Uterus (tissue), 4 donors: Measurements from ENCODE around the gene DHFR. TPM values are rescaled to one million over a fixed set of nuclear protein-coding genes. Genes with fewer than 3 reads are reported as not detected.
"Not testable (repeated sequence)": the region's sequence is repeated elsewhere in the genome, so short reads cannot be mapped to it uniquely, and the experiment has no call there.

Source experiments
- DNase-seq, 2 donors: peaks; one replicate each; pipeline ENCODE4 v3.0.0-alpha.2; 2019 to 2020
- H3K27ac ChIP-seq, 2 donors: fragments of 200-600 bp; sonication (generic); 1 replicate in 1 of 2; 2 replicates in 1 of 2; pipeline ENCODE4 v1.5.1; 2016 to 2018
- H3K27me3 ChIP-seq, 2 donors: fragments of 200-600 bp; sonication (generic); one replicate each; pipeline ENCODE4 v1.5.1; 2018 to 2019; ENCODE audit warnings: control low read depth in 1 of 2
- H3K36me3 ChIP-seq, 2 donors: fragments of 200-600 bp; sonication (generic); one replicate each; pipeline ENCODE4 v1.5.1; 2019; ENCODE audit warnings: control low read depth in 1 of 2
- H3K4me1 ChIP-seq, 2 donors: fragments of 200-600 bp; sonication (generic); one replicate each; pipeline ENCODE4 v1.5.1; 2018 to 2019; ENCODE audit warnings: control low read depth in 1 of 2
- H3K4me3 ChIP-seq, 2 donors: fragments of 200-600 bp; sonication (generic); 1 replicate in 1 of 2; 2 replicates in 1 of 2; pipeline ENCODE4 v1.5.1; 2018 to 2019; ENCODE audit warnings: mild to moderate bottlenecking in 1 of 2
- H3K9me3 ChIP-seq, 2 donors: fragments of 200-600 bp; sonication (generic); one replicate each; pipeline ENCODE4 v1.5.1; 2019; ENCODE audit warnings: control low read depth in 1 of 2
- CTCF ChIP-seq, 4 experiments: fragments of 200-600 bp in 2 of 4; fragments of 450-650 bp in 2 of 4; sonication (generic) in 2 of 4; IDR thresholded peaks; one replicate each; pipeline ENCODE4 v1.5.1; 2016 to 2019; ENCODE audit warnings: antibody characterized with exemption in 4 of 4, mild to moderate bottlenecking in 2 of 4, moderate library complexity in 1 of 4
- POLR2A ChIP-seq, 2 donors: fragments of 450-650 bp; IDR thresholded peaks; one replicate each; pipeline ENCODE4 v1.6.1; 2016; ENCODE audit warnings: antibody characterized with exemption in 2 of 2, mild to moderate bottlenecking in 1 of 2, moderate library complexity in 1 of 2
- intact Hi-C: fragments of 100-400 bp; cut with DNase I; formaldehyde crosslinking; loops from one replicate; pipeline ENCODE4 v1.15.1; 2023; ENCODE audit warnings: low total_unique reads
- total RNA-seq, 4 donors: library from RNA; depleted of rRNA in 3 of 4; stranded (reverse); fragments of >200 nt in 3 of 4; gene quantifications; one replicate each; pipeline versions ENCODE4 v1.1.0 to v1.2.4, GENCODE V29; 2014 to 2023
- donor health status: DM: yes; HTN: yes; CAD: no.

The DHFR gene
- total RNA-seq, 4 donors from 2014 or later: 1.8 to 39.6 (median 4.7) TPM

GRCh38 chr5:80588858-80589540 is 65.8 kb downstream of the DHFR start:
- no peak for DNase-seq
- TF ChIP-seq POLR2A (IDR thresholded peaks at IDR 0.05): no peak
- no peak for TF ChIP-seq CTCF (IDR thresholded peaks at IDR 0.05)

GRCh38 chr5:80584770-80585169 is 70.0 kb downstream of the DHFR start:
- DNase-seq: no peak
- Histone ChIP-seq H3K9me3 (no peaks in the 10 kb centered on the region), H3K36me3 (no peaks in the 10 kb centered on the region), H3K4me3 (no peak overlapping the region), H3K4me1 (no peaks in the 10 kb centered on the region), H3K27me3 (no peaks in the 10 kb centered on the region), H3K27ac (no peak overlapping the region)
- TF ChIP-seq POLR2A (IDR thresholded peaks at IDR 0.05) (no peak), CTCF (IDR thresholded peaks at IDR 0.05) (no peak)
- intact Hi-C loops: no loop called here

More at GRCh38 chr5:80588858-80589540, 65.8 kb downstream of the DHFR start:
- H3K27me3 ChIP-seq: no peaks in the 10 kb centered on the region
- H3K4me1 ChIP-seq: no peaks in the 10 kb centered on the region
- no peaks in the 10 kb centered on the region for H3K9me3 ChIP-seq
- no peak overlapping the region for H3K27ac ChIP-seq
- H3K36me3 ChIP-seq: no peaks in the 10 kb centered on the region
- no peak overlapping the region for H3K4me3 ChIP-seq
- intact Hi-C loops: no loop called here

- H3K4me1 ChIP-seq, H3K27me3 ChIP-seq, H3K4me3 ChIP-seq, H3K9me3 ChIP-seq, H3K36me3 ChIP-seq, intact Hi-C loops, DNase-seq, H3K27ac ChIP-seq: not testable (repeated sequence)
These were observed 74.5 kb downstream of the DHFR start for GRCh38 chr5:80580291-80580690.

- no peak for TF ChIP-seq CTCF (IDR thresholded peaks at IDR 0.05)
- TF ChIP-seq POLR2A (IDR thresholded peaks at IDR 0.05): no peak
- intact Hi-C loops: no loop called here
These were observed 75.7 kb downstream of the DHFR start for GRCh38 chr5:80579050-80579449.

GRCh38 chr5:80577707-80578106 is 77.1 kb downstream of the DHFR start:
- DNase-seq: no peak
- no peaks in the 10 kb centered on the region for H3K4me1 ChIP-seq
- TF ChIP-seq CTCF (IDR thresholded peaks at IDR 0.05) (no peak), POLR2A (IDR thresholded peaks at IDR 0.05) (no peak)
- no peaks in the 10 kb centered on the region for H3K9me3 ChIP-seq
- intact Hi-C loops: no loop called here
- no peaks in the 10 kb centered on the region for H3K27me3 ChIP-seq
- no peak overlapping the region for H3K4me3 ChIP-seq
- H3K36me3 ChIP-seq: no peaks in the 10 kb centered on the region
- no peak overlapping the region for H3K27ac ChIP-seq

More at GRCh38 chr5:80579050-80579449, 75.7 kb downstream of the DHFR start:
- H3K27ac ChIP-seq: no peak overlapping the region
- no peaks in the 10 kb centered on the region for H3K4me1 ChIP-seq
- H3K9me3 ChIP-seq: no peaks in the 10 kb centered on the region
- no peaks in the 10 kb centered on the region for H3K36me3 ChIP-seq
- H3K27me3 ChIP-seq: no peaks in the 10 kb centered on the region
- no peak overlapping the region for H3K4me3 ChIP-seq
- no peak for DNase-seq
